ENCODE results near the gene ZNF302. TPM values are rescaled to one million over a fixed set of nuclear protein-coding genes. Genes with fewer than 3 reads are reported as not detected.

The ZNF302 gene
- total and polyA plus RNA-seq, 4 donors = 5.8 to 18.6 (median 13.6) TPM

DNA sequence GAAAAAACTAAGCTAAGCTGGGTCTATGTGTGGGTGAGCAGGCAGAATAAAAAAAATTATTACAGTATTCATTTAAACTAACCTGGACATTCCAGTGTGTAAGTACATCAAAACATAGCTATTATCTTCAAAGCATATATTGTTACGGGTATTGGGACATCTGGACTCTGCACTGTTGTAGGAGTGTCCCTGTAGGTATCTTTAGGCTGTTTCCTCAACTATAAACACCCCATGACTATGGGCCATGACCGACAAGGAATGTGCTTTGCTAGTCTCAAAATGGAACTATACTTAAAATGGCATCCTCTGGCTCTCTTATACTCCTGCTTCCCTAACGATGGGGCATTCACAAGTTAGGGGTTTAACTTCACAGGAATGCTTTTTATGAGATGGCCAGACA is 3.9 kb upstream of the ZNF302 start:
- no peaks in the 10 kb centered on the region for H3K9me3 ChIP-seq (ENCODE audit: control insufficient read depth in 4 of 4, low read length in 3 of 4)
- no peak overlapping the region for H3K27ac ChIP-seq (ENCODE audit: low read depth in 1 of 2, low read length in 2 of 2)
- no peaks in the 10 kb centered on the region for H3K36me3 ChIP-seq (ENCODE audit: control insufficient read depth in 4 of 4, insufficient read depth in 3 of 4, low read depth in 1 of 4, low read length in 3 of 4)
- 80% methylated on average over 3 of the region's 3 CpGs for WGBS
- H3K9ac ChIP-seq (ENCODE audit: low read depth in 1 of 2, low read length in 2 of 2) = no peak overlapping the region
- TF ChIP-seq, protein P1, sequence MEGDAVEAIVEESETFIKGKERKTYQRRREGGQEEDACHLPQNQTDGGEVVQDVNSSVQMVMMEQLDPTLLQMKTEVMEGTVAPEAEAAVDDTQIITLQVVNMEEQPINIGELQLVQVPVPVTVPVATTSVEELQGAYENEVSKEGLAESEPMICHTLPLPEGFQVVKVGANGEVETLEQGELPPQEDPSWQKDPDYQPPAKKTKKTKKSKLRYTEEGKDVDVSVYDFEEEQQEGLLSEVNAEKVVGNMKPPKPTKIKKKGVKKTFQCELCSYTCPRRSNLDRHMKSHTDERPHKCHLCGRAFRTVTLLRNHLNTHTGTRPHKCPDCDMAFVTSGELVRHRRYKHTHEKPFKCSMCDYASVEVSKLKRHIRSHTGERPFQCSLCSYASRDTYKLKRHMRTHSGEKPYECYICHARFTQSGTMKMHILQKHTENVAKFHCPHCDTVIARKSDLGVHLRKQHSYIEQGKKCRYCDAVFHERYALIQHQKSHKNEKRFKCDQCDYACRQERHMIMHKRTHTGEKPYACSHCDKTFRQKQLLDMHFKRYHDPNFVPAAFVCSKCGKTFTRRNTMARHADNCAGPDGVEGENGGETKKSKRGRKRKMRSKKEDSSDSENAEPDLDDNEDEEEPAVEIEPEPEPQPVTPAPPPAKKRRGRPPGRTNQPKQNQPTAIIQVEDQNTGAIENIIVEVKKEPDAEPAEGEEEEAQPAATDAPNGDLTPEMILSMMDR (IDR thresholded peaks at IDR 0.05; ENCODE audit: low read depth, low read length, missing input control) = no peak
- TF ChIP-seq NR2F2 (IDR thresholded peaks at IDR 0.05) = no peak
- TF ChIP-seq SP1 (IDR thresholded peaks at IDR 0.05) = no peak
- no peak for TF ChIP-seq TAF1 (conservative IDR thresholded peaks at IDR 0.05)
- TF ChIP-seq GABPA (IDR thresholded peaks at IDR 0.05 in 1 of 2, conservative IDR thresholded peaks at IDR 0.05 in 1 of 2) = no peak
- TF ChIP-seq RXRA (IDR thresholded peaks at IDR 0.05) = no peak
- no peak for TF ChIP-seq ATF3 (IDR thresholded peaks at IDR 0.05)
- no peak for TF ChIP-seq MAX (IDR thresholded peaks at IDR 0.05)
- no peak for TF ChIP-seq HNF4A (conservative IDR thresholded peaks at IDR 0.05)
- no peak for TF ChIP-seq HNF4G (IDR thresholded peaks at IDR 0.05)
- TF ChIP-seq ZBTB33 (IDR thresholded peaks at IDR 0.05) = no peak
- no peak for TF ChIP-seq RAD21 (IDR thresholded peaks at IDR 0.05)
- no peak for TF ChIP-seq FOXA2 (IDR thresholded peaks at IDR 0.05)
- no peak for TF ChIP-seq EGR1 (IDR thresholded peaks at IDR 0.05; ENCODE audit: low read depth in 2 of 2)
- TF ChIP-seq REST (IDR thresholded peaks at IDR 0.05) = no peak
- TF ChIP-seq JUND (IDR thresholded peaks at IDR 0.05) = no peak
- no peak for TF ChIP-seq YY1 (IDR thresholded peaks at IDR 0.05)
- no peak overlapping the region for H3K4me3 ChIP-seq (ENCODE audit: low read depth in 1 of 3, low read length in 3 of 3)
- H3K4me1 ChIP-seq (ENCODE audit: control insufficient read depth in 4 of 4, insufficient read depth in 4 of 4, low read length in 3 of 4) = peaks cover 3 to 40% (median 25%) of the 10 kb centered on the region in 4 donors
- no peaks in the 10 kb centered on the region for H3K27me3 ChIP-seq (ENCODE audit: control insufficient read depth in 4 of 4, insufficient read depth in 4 of 4, low read length in 3 of 4)
- DNase-seq (ENCODE audit: low spot score) = no peak
